Karpas-422 (cell line): ENCODE data around the gene STEAP2. TPM values are rescaled to one million over a fixed set of nuclear protein-coding genes. Genes with fewer than 3 reads are reported as not detected.
A peak's percentile ranks its signal among the peaks of the same experiment; 100 is the strongest.

Experiments
- DNase-seq: peaks from one replicate; pipeline ENCODE4 v3.0.0-alpha.2; 2015
- H2AFZ ChIP-seq: fragments of 200-600 bp; sonication (generic); 2 replicates; pipeline ENCODE4 v1.6.1; 2014; ENCODE audit warnings: antibody characterized with exemption, low read length, mixed read lengths
- H3K27ac ChIP-seq: fragments of 200-600 bp; sonication (generic); 2 replicates; pipeline ENCODE4 v1.5.1; 2014; ENCODE audit warnings: mild to moderate bottlenecking, low read length, moderate library complexity
- H3K27me3 ChIP-seq: fragments of 200-600 bp; sonication (generic); 2 replicates; pipeline ENCODE4 v1.6.1; 2014; ENCODE audit warnings: low read length, mixed read lengths
- H3K36me3 ChIP-seq: fragments of 200-600 bp; sonication (generic); 2 replicates; pipeline ENCODE4 v1.6.1; 2014; ENCODE audit warnings: low read length, mixed read lengths; ENCODE audit not compliant: insufficient read depth
- H3K4me1 ChIP-seq: fragments of 200-600 bp; sonication (generic); 2 replicates; pipeline ENCODE4 v1.6.1; 2014; ENCODE audit warnings: mild to moderate bottlenecking, low read length, mixed read lengths
- H3K4me2 ChIP-seq: fragments of 200-600 bp; sonication (generic); 2 replicates; pipeline ENCODE4 v1.6.1; 2014; ENCODE audit warnings: low read length, low read depth, mild to moderate bottlenecking; ENCODE audit not compliant: poor library complexity, severe bottlenecking
- H3K4me3 ChIP-seq: fragments of 200-600 bp; sonication (generic); 2 replicates; pipeline ENCODE4 v1.5.1; 2014; ENCODE audit warnings: mild to moderate bottlenecking, antibody characterized with exemption, low read length, mixed read lengths
- H3K79me2 ChIP-seq: fragments of 200-600 bp; sonication (generic); 2 replicates; pipeline ENCODE4 v1.6.1; 2014; ENCODE audit warnings: mild to moderate bottlenecking, low read length, mixed read lengths
- H3K9ac ChIP-seq: fragments of 200-600 bp; sonication (generic); 2 replicates; pipeline ENCODE4 v1.6.0; 2014; ENCODE audit warnings: low read length
- H3K9me2 ChIP-seq: fragments of 200-600 bp; sonication (generic), shearing (Covaris generic); replicated peaks from 2 replicates; pipeline ENCODE4 v1.6.0; 2014; ENCODE audit warnings: mild to moderate bottlenecking, low read length, moderate library complexity; ENCODE audit not compliant: insufficient read depth
- H3K9me3 ChIP-seq: fragments of 300-700, 200-600 bp; sonication (generic); 2 replicates; pipeline ENCODE4 v1.6.1; 2014; ENCODE audit warnings: low read length, mixed read lengths
- H4K20me1 ChIP-seq: fragments of 200-600 bp; sonication (generic); 2 replicates; pipeline ENCODE4 v1.6.1; 2014; ENCODE audit warnings: mild to moderate bottlenecking, antibody characterized with exemption, low read length, low read depth; ENCODE audit not compliant: insufficient read depth
- total RNA-seq: library from RNA; depleted of rRNA; stranded (reverse); fragments of >200 nt; shearing (Covaris generic); gene quantifications from 2 replicates; pipeline ENCODE4 v1.2.3, GENCODE V29; 2014; ENCODE audit warnings: low replicate concordance

Gene STEAP2
- total RNA-seq, 1 experiment from 2014 or later = not detected

DNA sequence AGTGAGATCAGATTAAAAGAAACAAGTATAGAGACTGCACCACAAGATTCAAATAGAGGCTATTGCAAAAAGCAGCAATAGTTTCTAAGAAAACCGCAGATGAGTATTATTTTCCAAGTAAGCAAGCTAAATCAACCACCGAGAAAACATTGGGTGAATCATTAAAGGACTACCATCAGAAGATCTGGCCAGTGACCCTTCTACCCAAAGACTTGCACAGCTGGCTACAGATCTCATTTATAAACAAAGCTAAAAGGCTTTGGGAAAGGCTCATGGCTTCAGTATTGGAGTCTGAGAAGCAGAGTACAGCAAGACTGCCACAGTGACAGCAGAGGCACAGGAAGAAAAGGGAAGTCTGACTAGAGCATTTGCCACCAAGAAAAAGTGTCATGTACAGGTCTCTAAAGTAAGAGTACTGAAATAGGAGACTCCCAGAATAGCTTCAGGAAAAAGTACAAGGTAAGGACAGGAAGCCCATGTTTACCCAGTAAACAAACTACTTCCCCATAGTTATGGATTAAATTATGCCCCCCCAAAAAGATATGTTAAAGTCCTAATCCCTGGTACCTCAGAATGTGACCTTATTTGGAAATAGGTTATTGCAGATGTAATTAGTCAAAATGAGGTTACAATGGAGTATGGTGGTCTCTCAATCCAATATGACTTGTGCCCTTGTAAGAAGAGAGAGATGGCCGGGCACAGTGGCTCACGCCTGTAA is 38.3 kb upstream of the STEAP2 start:
- Histone ChIP-seq H3K9me2 (no peaks in the 10 kb centered on the region), H3K79me2 (no peaks in the 10 kb centered on the region), H2AFZ (no peak overlapping the region), H3K4me2 (no peak overlapping the region), H3K27ac (no peak overlapping the region), H4K20me1 (no peaks in the 10 kb centered on the region), H3K4me3 (no peak overlapping the region), H3K27me3 (no peaks in the 10 kb centered on the region), H3K4me1 (no peaks in the 10 kb centered on the region), H3K36me3 (no peaks in the 10 kb centered on the region), H3K9ac (no peak overlapping the region), H3K9me3 (0 out of 2 replicates have a peak, but pooled peaks cover 2% of the 10 kb centered on the region)
- DNase-seq = no peak

DNA sequence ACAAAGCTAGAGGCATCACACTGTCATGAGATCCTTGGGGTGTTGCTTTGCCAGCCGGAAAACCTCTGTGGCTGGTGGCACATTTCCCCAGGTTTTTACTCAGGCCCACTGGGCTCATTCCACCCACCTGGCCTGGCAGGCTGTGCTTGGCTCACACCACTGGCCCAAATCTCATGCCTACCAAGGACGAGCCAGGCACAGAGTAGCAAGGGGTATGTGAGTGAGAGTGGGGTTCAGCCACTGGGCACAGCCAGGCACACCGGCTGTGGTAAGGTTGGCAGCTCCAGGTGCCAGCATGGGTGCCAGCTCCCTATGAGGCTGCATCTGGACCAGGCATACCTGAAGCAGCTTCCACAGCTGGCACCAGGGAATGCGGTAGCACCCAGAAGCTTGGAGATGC is 35.9 kb upstream of the STEAP2 start:
- no peak overlapping the region for H3K4me3 ChIP-seq
- no peaks in the 10 kb centered on the region for H4K20me1 ChIP-seq
- no peaks in the 10 kb centered on the region for H3K9me3 ChIP-seq
- no peak overlapping the region for H3K27ac ChIP-seq
- H3K79me2 ChIP-seq = no peaks in the 10 kb centered on the region
- DNase-seq = no peak
- H3K9me2 ChIP-seq = no peaks in the 10 kb centered on the region
- H2AFZ ChIP-seq = no peak overlapping the region
- H3K27me3 ChIP-seq = no peaks in the 10 kb centered on the region
- H3K9ac ChIP-seq = no peak overlapping the region
- no peak overlapping the region for H3K4me2 ChIP-seq
- H3K36me3 ChIP-seq = no peaks in the 10 kb centered on the region
- peaks cover 7% of the 10 kb centered on the region for H3K4me1 ChIP-seq

DNA sequence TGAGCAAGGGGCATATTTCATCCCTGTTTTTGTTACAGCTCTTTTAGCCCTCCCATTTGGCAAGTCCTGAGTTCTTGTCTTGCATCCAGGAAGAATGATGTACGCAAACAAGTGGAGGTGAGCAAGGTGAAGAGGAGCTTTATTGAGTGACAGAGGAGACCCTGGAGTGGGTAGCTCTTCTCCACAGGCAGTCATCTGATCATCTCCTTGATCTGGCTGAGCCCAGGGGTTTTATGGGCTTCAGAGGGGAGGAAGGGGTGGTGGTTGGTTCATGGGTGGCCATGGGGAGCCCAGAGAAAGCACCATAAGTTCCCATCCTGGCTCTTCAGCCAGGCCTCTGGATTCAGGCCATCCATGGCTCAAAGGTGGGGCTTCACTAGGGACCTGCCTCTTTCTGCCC is 35.3 kb upstream of the STEAP2 start:
- Histone ChIP-seq H4K20me1 (no peaks in the 10 kb centered on the region), H3K9ac (no peak overlapping the region), H3K27me3 (no peaks in the 10 kb centered on the region), H3K4me3 (no peak overlapping the region), H3K36me3 (no peaks in the 10 kb centered on the region), H3K9me2 (no peaks in the 10 kb centered on the region), H3K79me2 (no peaks in the 10 kb centered on the region), H3K27ac (no peak overlapping the region), H3K9me3 (no peaks in the 10 kb centered on the region), H2AFZ (no peak overlapping the region), H3K4me2 (no peak overlapping the region), H3K4me1 (peaks cover 7% of the 10 kb centered on the region)
- no peak for DNase-seq

GRCh38 chr7:90178166-90178565 is 33.4 kb upstream of the STEAP2 start:
- Histone ChIP-seq H3K4me2 (no peak overlapping the region), H3K9me3 (no peaks in the 10 kb centered on the region), H3K36me3 (no peaks in the 10 kb centered on the region), H3K4me3 (no peak overlapping the region), H3K4me1 (peaks cover 7% of the 10 kb centered on the region), H3K27ac (no peak overlapping the region), H3K9ac (no peak overlapping the region), H3K9me2 (no peaks in the 10 kb centered on the region), H3K27me3 (no peaks in the 10 kb centered on the region), H2AFZ (no peak overlapping the region), H3K79me2 (no peaks in the 10 kb centered on the region), H4K20me1 (no peaks in the 10 kb centered on the region)
- DNase-seq = no peak

DNA sequence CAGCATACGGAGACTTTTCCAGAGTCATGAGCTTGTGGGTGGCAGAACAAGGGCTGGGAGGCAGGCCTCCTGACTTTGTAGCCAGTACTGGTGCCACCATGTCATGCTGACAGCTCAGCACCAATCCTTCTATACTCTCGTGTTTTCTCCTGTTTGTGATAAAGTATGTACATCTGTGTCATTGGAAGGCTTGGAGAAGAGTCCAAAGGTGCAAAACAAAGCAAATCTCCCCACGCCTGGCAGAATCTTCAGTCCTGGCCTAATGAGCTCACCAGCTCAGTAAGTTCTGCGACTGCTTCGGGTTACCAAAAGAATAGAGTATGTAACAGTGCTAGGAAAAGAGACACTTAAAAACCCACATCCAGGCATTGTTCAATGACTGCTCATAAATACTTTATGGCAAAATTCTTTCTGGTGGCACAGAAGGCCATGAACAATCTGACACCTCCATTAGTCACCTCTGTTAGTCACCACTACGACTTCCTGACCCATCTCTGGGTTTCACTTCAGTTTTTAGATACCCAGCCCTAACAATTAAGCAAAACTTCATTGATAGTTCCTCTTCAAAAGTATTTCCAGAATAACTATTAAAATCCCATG is 32.8 kb upstream of the STEAP2 start:
- Histone ChIP-seq H3K9me3 (no peaks in the 10 kb centered on the region), H3K4me1 (peaks cover 7% of the 10 kb centered on the region), H3K9ac (no peak overlapping the region), H3K79me2 (no peaks in the 10 kb centered on the region), H3K4me3 (no peak overlapping the region), H3K27me3 (no peaks in the 10 kb centered on the region), H4K20me1 (no peaks in the 10 kb centered on the region), H2AFZ (no peak overlapping the region), H3K27ac (no peak overlapping the region), H3K4me2 (no peak overlapping the region), H3K36me3 (no peaks in the 10 kb centered on the region), H3K9me2 (no peaks in the 10 kb centered on the region)
- DNase-seq = peak; percentile 56

DNA sequence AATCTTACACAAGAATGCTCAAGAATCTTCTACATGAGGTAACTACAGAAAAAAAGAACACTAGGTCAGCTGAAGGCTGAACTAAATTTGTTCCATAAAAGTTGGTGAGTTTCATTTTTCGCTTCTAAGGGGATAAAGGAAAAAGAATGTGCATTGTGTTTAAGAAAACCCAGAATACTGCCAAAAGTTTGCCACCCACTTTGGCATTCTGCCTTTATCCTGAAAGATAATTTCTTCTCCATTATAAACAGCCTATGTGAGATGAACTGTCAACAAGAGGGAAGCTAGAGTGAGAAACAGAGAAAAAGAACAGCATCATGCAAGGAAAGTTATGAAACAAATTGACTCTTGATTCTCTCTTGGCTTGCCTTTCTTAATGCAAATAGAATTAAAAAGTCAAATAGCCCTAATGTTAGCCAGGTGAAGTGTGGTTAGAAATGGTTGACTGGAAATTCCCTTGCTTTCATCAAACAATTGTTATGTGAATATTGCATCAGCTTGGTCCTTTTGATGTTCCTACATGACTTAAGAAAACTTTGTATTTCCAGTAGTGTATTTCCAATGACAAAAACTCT is 31.4 kb upstream of the STEAP2 start:
- no peak overlapping the region for H2AFZ ChIP-seq
- H3K9me3 ChIP-seq = no peaks in the 10 kb centered on the region
- H4K20me1 ChIP-seq = no peaks in the 10 kb centered on the region
- H3K36me3 ChIP-seq = no peaks in the 10 kb centered on the region
- no peaks in the 10 kb centered on the region for H3K27me3 ChIP-seq
- no peak overlapping the region for H3K27ac ChIP-seq
- peaks cover 7% of the 10 kb centered on the region for H3K4me1 ChIP-seq
- no peaks in the 10 kb centered on the region for H3K9me2 ChIP-seq
- H3K4me3 ChIP-seq = no peak overlapping the region
- H3K4me2 ChIP-seq = no peak overlapping the region
- H3K9ac ChIP-seq = no peak overlapping the region
- no peak for DNase-seq
- H3K79me2 ChIP-seq = no peaks in the 10 kb centered on the region

- H3K4me1 ChIP-seq = peaks cover 7% of the 10 kb centered on the region
- H3K79me2 ChIP-seq = no peaks in the 10 kb centered on the region
- no peaks in the 10 kb centered on the region for H3K9me2 ChIP-seq
- H3K36me3 ChIP-seq = no peaks in the 10 kb centered on the region
- H3K27ac ChIP-seq = no peak overlapping the region
- H2AFZ ChIP-seq = no peak overlapping the region
- H3K27me3 ChIP-seq = no peaks in the 10 kb centered on the region
- H3K4me2 ChIP-seq = no peak overlapping the region
- no peak overlapping the region for H3K4me3 ChIP-seq
- H3K9me3 ChIP-seq = no peaks in the 10 kb centered on the region
- no peaks in the 10 kb centered on the region for H4K20me1 ChIP-seq
- H3K9ac ChIP-seq = no peak overlapping the region
- DNase-seq = no peak
Observed at GRCh38 chr7:90180649-90181048, 30.9 kb upstream of the STEAP2 start.

DNA sequence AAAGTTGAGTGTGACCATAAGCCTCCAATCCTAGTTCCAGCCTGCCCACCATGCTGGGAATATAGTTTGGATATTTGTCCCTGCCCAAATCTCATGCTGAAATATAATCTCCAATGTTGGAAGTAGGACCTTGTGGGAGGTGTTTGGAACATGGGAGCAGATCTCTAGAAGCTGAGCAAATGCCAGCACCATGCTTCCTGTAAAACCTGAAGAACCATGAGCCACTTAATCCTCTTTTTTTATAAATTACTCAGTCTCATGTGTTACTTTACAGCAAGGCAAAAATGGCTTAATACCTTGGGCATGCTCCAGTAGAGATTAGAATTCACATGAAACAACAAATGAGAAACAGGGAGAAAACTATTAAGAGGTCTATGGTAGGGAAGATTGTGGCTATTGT is 30.1 kb upstream of the STEAP2 start:
- no peaks in the 10 kb centered on the region for H3K79me2 ChIP-seq
- no peaks in the 10 kb centered on the region for H3K36me3 ChIP-seq
- no peaks in the 10 kb centered on the region for H3K9me3 ChIP-seq
- no peaks in the 10 kb centered on the region for H3K27me3 ChIP-seq
- no peaks in the 10 kb centered on the region for H4K20me1 ChIP-seq
- no peak overlapping the region for H3K9ac ChIP-seq
- no peak overlapping the region for H3K4me3 ChIP-seq
- H3K4me2 ChIP-seq = no peak overlapping the region
- no peak overlapping the region for H3K27ac ChIP-seq
- no peak for DNase-seq
- peaks cover 7% of the 10 kb centered on the region for H3K4me1 ChIP-seq
- H3K9me2 ChIP-seq = no peaks in the 10 kb centered on the region
- no peak overlapping the region for H2AFZ ChIP-seq
